Nephron (organoid): ENCODE measurements around the gene MAP4K4.

Experiments
- H3K27ac Mint-ChIP-seq, 3 experiments: 2 replicates each; pipeline ENCODE4 v1.8.0; 2020; ENCODE audit warnings: mixed read lengths in 3 of 3, mild to moderate bottlenecking in 2 of 3, moderate library complexity in 1 of 3
- H3K27me3 Mint-ChIP-seq: 2 replicates; pipeline ENCODE4 v1.8.0; 2021; ENCODE audit warnings: low read depth, mild to moderate bottlenecking, moderate library complexity, mixed read lengths
- H3K36me3 Mint-ChIP-seq: 2 replicates; pipeline ENCODE4 v1.8.0; 2020; ENCODE audit warnings: low read depth, mixed read lengths
- H3K4me1 Mint-ChIP-seq: 2 replicates; pipeline ENCODE4 v1.8.0; 2020; ENCODE audit warnings: mixed read lengths
- H3K4me3 Mint-ChIP-seq, 3 experiments: 2 replicates each; pipeline ENCODE4 v1.8.0; 2020; ENCODE audit warnings: mild to moderate bottlenecking in 3 of 3, mixed read lengths in 3 of 3, moderate library complexity in 2 of 3
- H3K9me3 Mint-ChIP-seq: 2 replicates; pipeline ENCODE4 v1.8.0; 2020; ENCODE audit warnings: mixed read lengths
- CTCF ChIP-seq, 3 experiments: fragments of 200-600 bp; sonication (generic); IDR thresholded peaks; one replicate each; pipeline ENCODE4 v1.5.0; 2021; ENCODE audit warnings: antibody characterized with exemption in 3 of 3; ENCODE audit not compliant: unreplicated experiment in 3 of 3

Gene MAP4K4

GRCh38 chr2:101796825-101797600 lies 99.5 kb downstream of the MAP4K4 start:
- Mint-ChIP-seq H3K4me3 (no peak overlapping the region), H3K9me3 (no peaks in the 10 kb centered on the region), H3K27me3 (no peaks in the 10 kb centered on the region), H3K27ac (peak overlapping the region in 1 of 3 experiments; percentile 31), H3K4me1 (peaks cover 68% of the 10 kb centered on the region), H3K36me3 (peaks cover 7% of the 10 kb centered on the region)
- no peak for TF ChIP-seq CTCF (IDR thresholded peaks at IDR 0.05; ENCODE audit: unreplicated experiment in 3 of 3)

DNA sequence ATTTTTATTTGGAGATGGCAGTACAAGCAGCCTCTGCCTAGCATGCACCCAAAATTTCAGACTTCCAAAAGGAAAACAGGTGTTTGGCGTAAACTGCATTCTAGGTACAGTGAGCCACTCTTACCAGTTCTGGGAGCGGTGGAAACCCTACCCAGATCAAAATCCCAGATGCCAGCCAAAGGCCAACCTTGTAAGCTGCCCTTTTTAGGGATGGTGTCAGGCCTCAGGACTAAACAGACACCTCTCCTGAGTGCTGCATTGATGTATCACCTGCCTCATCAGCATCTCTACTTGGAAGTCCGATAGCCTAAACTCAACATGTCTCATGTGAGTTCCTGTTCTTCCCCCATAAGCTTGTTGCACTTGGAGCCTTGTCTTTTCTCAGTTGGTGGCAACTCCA lies 104.0 kb downstream of the MAP4K4 start:
- H3K27me3 Mint-ChIP-seq = no peaks in the 10 kb centered on the region
- H3K9me3 Mint-ChIP-seq = no peaks in the 10 kb centered on the region
- H3K4me1 Mint-ChIP-seq = peaks cover 72% of the 10 kb centered on the region

DNA sequence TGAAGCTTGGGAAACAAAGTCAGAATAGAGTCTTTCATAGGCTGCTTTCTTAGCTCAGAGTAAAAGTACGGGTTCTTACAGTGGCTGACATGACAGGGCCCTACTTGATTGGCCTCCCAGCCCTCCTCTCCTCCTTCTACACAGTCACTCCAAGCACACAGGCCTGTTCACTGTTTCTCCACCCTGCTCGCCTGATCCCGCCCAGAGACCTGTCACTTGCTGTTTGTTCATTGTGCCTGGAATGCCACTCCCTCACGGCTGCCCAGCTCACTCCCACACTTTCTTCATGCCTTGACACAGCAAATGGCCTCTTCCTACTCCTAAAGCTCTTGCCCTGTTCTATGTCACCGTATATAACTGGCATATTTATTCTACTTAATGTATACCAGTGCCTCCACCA lies 104.8 kb downstream of the MAP4K4 start:
- Mint-ChIP-seq H3K9me3 (no peaks in the 10 kb centered on the region), H3K4me1 (peaks cover 68% of the 10 kb centered on the region), H3K36me3 (peaks cover 5% of the 10 kb centered on the region), H3K4me3 (no peak overlapping the region), H3K27ac (peak overlapping the region in 2 of 3 experiments; percentile 4 to 59), H3K27me3 (no peaks in the 10 kb centered on the region)
- TF ChIP-seq CTCF (IDR thresholded peaks at IDR 0.05; ENCODE audit: unreplicated experiment in 3 of 3) = no peak

More for the DNA sequence above, 104.0 kb downstream of the MAP4K4 start:
- Mint-ChIP-seq H3K36me3 (peaks cover 5% of the 10 kb centered on the region), H3K4me3 (no peak overlapping the region), H3K27ac (peak overlapping the region in 2 of 3 experiments; percentile 32 to 37)
- no peak for TF ChIP-seq CTCF (IDR thresholded peaks at IDR 0.05; ENCODE audit: unreplicated experiment in 3 of 3)

GRCh38 chr2:101803128-101803527 lies 105.6 kb downstream of the MAP4K4 start:
- Mint-ChIP-seq H3K27me3 (no peaks in the 10 kb centered on the region), H3K27ac (peak overlapping the region in 2 of 3 experiments; percentile 32 to 46), H3K4me1 (peaks cover 66% of the 10 kb centered on the region), H3K4me3 (no peak overlapping the region), H3K36me3 (peaks cover 5% of the 10 kb centered on the region), H3K9me3 (no peaks in the 10 kb centered on the region)
- TF ChIP-seq CTCF (IDR thresholded peaks at IDR 0.05; ENCODE audit: unreplicated experiment in 3 of 3) = no peak

DNA sequence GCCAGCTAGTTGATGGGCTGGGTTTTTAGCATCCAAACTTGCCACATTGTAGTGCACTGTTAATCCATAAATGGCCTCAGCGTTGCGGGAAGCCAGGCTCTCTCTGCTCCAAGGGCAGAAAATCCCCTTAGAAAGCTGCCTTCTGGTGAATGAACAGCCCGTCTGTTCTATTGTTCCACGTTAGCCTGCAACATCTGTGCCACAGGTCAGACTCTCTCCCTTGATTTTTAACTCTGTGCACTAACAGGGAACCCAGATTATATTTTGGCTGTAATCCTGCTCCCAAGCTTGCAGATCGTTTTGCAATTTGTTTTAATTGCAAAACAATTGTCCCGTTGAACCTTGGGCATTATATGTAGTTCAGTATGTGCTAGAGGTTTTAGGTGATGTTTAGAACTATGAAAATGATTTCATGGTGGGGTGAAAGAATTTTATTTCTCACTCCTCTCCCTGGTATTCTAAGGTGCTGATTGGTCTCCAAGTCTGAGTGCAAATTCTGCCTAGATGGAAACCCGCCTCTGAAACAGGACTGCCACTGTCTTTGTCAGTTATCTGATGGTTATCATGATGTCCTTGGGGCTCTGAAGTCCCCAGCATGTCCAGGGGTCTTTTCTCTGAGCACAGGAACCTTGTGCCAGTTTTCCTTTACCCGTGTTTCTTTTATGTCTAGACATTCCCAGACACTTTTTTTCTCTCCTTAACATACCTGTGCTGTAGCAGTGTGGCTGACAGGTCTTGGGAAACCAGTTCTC lies 106.6 kb downstream of the MAP4K4 start:
- H3K4me3 Mint-ChIP-seq = no peak overlapping the region
- no peaks in the 10 kb centered on the region for H3K9me3 Mint-ChIP-seq
- TF ChIP-seq CTCF (IDR thresholded peaks at IDR 0.05; ENCODE audit: unreplicated experiment in 3 of 3) = no peak
- no peaks in the 10 kb centered on the region for H3K27me3 Mint-ChIP-seq
- peak overlapping the region; percentile 32 to 55 (median 44) for H3K27ac Mint-ChIP-seq
- peaks cover 67% of the 10 kb centered on the region for H3K4me1 Mint-ChIP-seq
- peaks cover 5% of the 10 kb centered on the region for H3K36me3 Mint-ChIP-seq
